ENCODE data around the gene ARHGEF3. TPM values are rescaled to one million over a fixed set of nuclear protein-coding genes. Genes with fewer than 3 reads are reported as not detected.

ARHGEF3 gene
- total RNA-seq, 1 experiment from 2014 or later: 4.4 TPM

- H3K27ac ChIP-seq (ENCODE audit: insufficient read length, low read depth, low read length): no peak overlapping the region
- H2AFZ ChIP-seq (ENCODE audit: low read length): no peak overlapping the region
- H3K23me2 ChIP-seq (ENCODE audit: insufficient read length, low read depth, low read length, poor library complexity, severe bottlenecking): no peaks in the 10 kb centered on the region
- H3T11ph ChIP-seq (ENCODE audit: low read length): no peak overlapping the region
- no peaks in the 10 kb centered on the region for H3K9me3 ChIP-seq (ENCODE audit: control insufficient read depth, low read depth, low read length)
- H3K36me3 Mint-ChIP-seq (ENCODE audit: insufficient read depth in 1 of 3, low read depth in 3 of 3): no peaks in the 10 kb centered on the region
- no peak overlapping the region for H4K91ac ChIP-seq (ENCODE audit: insufficient read length, low read depth, low read length)
- H4K8ac ChIP-seq (replicated peaks; ENCODE audit: insufficient read length, low read depth, low read length): no peak overlapping the region
- no peaks in the 10 kb centered on the region for H4K20me1 ChIP-seq (ENCODE audit: control insufficient read depth, insufficient read depth, insufficient read length)
- H4K5ac ChIP-seq (ENCODE audit: insufficient read length, low read depth, low read length): no peak overlapping the region
- no peak for DNase-seq
- no peaks in the 10 kb centered on the region for H3K4me1 ChIP-seq (ENCODE audit: insufficient read depth, low read length)
- H3K4me1 Mint-ChIP-seq: peaks cover 6 to 7% of the 10 kb centered on the region in 2 experiments; a peak in 3 of 4 replicates
- no peaks in the 10 kb centered on the region for H3K79me1 ChIP-seq (ENCODE audit: insufficient read depth, low read depth, low read length, poor library complexity, severe bottlenecking)
- no peak for TF ChIP-seq CTCF (conservative IDR thresholded peaks at IDR 0.05)
- no peak overlapping the region for H2AK5ac ChIP-seq (ENCODE audit: insufficient read length, low read length)
- no peak overlapping the region for H2BK5ac ChIP-seq (ENCODE audit: insufficient read length, low read length)
- no peak overlapping the region for H3K14ac ChIP-seq (ENCODE audit: insufficient read depth, low read length)
- no peak overlapping the region for H2BK120ac ChIP-seq (ENCODE audit: low read depth, low read length, poor library complexity, severe bottlenecking)
- no peak overlapping the region for H3K27ac Mint-ChIP-seq
- no peaks in the 10 kb centered on the region for H3K79me2 ChIP-seq (ENCODE audit: insufficient read depth, low read length)
- no peak overlapping the region for H3K4me2 ChIP-seq (ENCODE audit: insufficient read depth, insufficient read length, low read length)
- H3K18ac ChIP-seq (ENCODE audit: insufficient read length, low read depth, low read length): no peak overlapping the region
- no peaks in the 10 kb centered on the region for H3K27me3 ChIP-seq (ENCODE audit: insufficient read depth, low read length)
- no peak overlapping the region for H2BK12ac ChIP-seq (ENCODE audit: insufficient read length, low read depth, low read length)
- H3K9ac ChIP-seq (ENCODE audit: extremely low read depth, insufficient read length, low read length): no peak overlapping the region
- H3K4me3 Mint-ChIP-seq: no peak overlapping the region
- H2BK20ac ChIP-seq (ENCODE audit: low read depth, low read length, poor library complexity, severe bottlenecking): no peak overlapping the region
- H3K23ac ChIP-seq (ENCODE audit: insufficient read length, low read depth, low read length): no peak overlapping the region
- no peaks in the 10 kb centered on the region for H3K27me3 Mint-ChIP-seq (ENCODE audit: low read depth)
- WGBS (ENCODE audit: extremely low coverage, insufficient read length, low lambda C conversion rate): no CpG with 5 or more reads among the region's 9 CpGs
- no peaks in the 10 kb centered on the region for H3K9me3 Mint-ChIP-seq
- H3K56ac ChIP-seq (ENCODE audit: insufficient read length, low read depth, low read length): no peak overlapping the region
- H2BK15ac ChIP-seq (ENCODE audit: low read depth, low read length): no peak overlapping the region
- no peak overlapping the region for H3K4ac ChIP-seq (ENCODE audit: low read depth, low read length)
These were observed 34.8 kb upstream of the ARHGEF3 start for GRCh38 chr3:56836276-56837163.
